Left lung (tissue), 10 donors: ENCODE data around the gene RTKN. TPM values are rescaled to one million over a fixed set of nuclear protein-coding genes. Genes with fewer than 3 reads are reported as not detected.

ENCODE experiments used
- ATAC-seq: fragments of 200-7000 bp; cut with Tn5 transposase; one replicate; pipeline ENCODE4 v1.9.1; 2020; ENCODE audit warnings: moderate library complexity
- DNase-seq, 4 donors: peaks; one replicate each; pipeline ENCODE4 v3.0.0-alpha.2; 2013 to 2020
- H3K27ac ChIP-seq, 2 donors: fragments of 200-600 bp; sonication (generic) in 1 of 2; one replicate each; pipeline versions ENCODE4 v1.5.0 to v1.8.0; 2020 to 2021
- H3K27me3 ChIP-seq, 2 donors: fragments of 200-600 bp; sonication (generic) in 1 of 2; one replicate each; pipeline versions ENCODE4 v1.5.0 to v1.8.0; 2020 to 2021
- H3K36me3 ChIP-seq, 2 donors: fragments of 200-600 bp; sonication (generic) in 1 of 2; one replicate each; pipeline versions ENCODE4 v1.5.0 to v1.8.0; 2020 to 2021
- H3K4me1 ChIP-seq, 2 donors: fragments of 200-600 bp; one replicate each; pipeline ENCODE4 v1.8.0; 2021
- H3K4me3 ChIP-seq, 2 donors: fragments of 200-600 bp; sonication (generic) in 1 of 2; one replicate each; pipeline versions ENCODE4 v1.5.0 to v1.8.0; 2020 to 2021; ENCODE audit warnings: mild to moderate bottlenecking in 1 of 2
- H3K9me3 ChIP-seq, 2 donors: fragments of 200-600 bp; sonication (generic) in 1 of 2; one replicate each; pipeline versions ENCODE4 v1.5.0 to v1.8.0; 2020 to 2021
- intact Hi-C, 2 donors: fragments of 100-400 bp; cut with DNase I; formaldehyde crosslinking; loops; one replicate each; pipeline versions ENCODE4 v1.11.2 to v1.14.2; 2022
- polyA plus RNA-seq, 6 donors: library from polyadenylated mRNA; unstranded; fragments of 120-200 nt; gene quantifications; one replicate each; pipeline ENCODE4 v1.2.1, GENCODE V29; 2013; ENCODE audit not compliant: insufficient read length in 6 of 6
- total RNA-seq, 2 donors: library from RNA; stranded (reverse); fragmentation: NEBNext Ultra II Directional; extraction: Animal tissue kit (Norgen Biotek cat#: 25700); gene quantifications; one replicate each; pipeline ENCODE4 v1.2.1, GENCODE V29; 2021
- TF ChIP-seq, protein P1 (sequence below), 2 donors: fragments of 200-600 bp; sonication (generic) in 1 of 2; IDR thresholded peaks; one replicate each; pipeline versions ENCODE4 v1.5.0 to v1.8.0; 2021; ENCODE audit warnings: antibody characterized with exemption in 2 of 2
- donor health status: DM: no; HTN: yes; CAD: no.
- donor health status: DM: no; HTN: no; CAD: no.

The RTKN gene
- total and polyA plus RNA-seq, 8 donors, result 29.6 to 59.5 (median 51.0) TPM

DNA sequence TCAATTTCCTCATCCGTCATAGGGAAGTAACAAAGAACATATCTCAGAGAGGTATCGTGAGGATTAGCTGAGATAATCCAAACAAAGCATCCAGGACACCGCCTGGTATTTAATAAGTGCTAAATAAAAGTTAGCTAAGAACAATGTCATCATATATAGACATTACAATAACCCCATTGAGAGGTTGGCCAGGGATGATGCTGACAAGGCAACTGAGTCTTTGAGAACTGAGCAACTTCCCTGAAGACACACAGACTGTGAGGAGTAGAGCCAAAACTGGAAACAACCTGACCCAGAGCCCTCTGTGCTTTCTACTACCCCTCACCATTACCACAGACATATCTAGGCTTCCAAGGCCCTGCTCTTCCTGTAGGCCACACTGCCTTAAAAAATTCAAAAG lies 60.0 kb downstream of the RTKN start:
- intact Hi-C loops, result no loop called here
- H3K9me3 ChIP-seq, result no peaks in the 10 kb centered on the region
- H3K36me3 ChIP-seq, result peaks cover 0 to 23% of the 10 kb centered on the region in 2 donors
- DNase-seq, result no peak
- peaks cover 14 to 66% of the 10 kb centered on the region in 2 donors for H3K4me1 ChIP-seq
- TF ChIP-seq, protein P1, sequence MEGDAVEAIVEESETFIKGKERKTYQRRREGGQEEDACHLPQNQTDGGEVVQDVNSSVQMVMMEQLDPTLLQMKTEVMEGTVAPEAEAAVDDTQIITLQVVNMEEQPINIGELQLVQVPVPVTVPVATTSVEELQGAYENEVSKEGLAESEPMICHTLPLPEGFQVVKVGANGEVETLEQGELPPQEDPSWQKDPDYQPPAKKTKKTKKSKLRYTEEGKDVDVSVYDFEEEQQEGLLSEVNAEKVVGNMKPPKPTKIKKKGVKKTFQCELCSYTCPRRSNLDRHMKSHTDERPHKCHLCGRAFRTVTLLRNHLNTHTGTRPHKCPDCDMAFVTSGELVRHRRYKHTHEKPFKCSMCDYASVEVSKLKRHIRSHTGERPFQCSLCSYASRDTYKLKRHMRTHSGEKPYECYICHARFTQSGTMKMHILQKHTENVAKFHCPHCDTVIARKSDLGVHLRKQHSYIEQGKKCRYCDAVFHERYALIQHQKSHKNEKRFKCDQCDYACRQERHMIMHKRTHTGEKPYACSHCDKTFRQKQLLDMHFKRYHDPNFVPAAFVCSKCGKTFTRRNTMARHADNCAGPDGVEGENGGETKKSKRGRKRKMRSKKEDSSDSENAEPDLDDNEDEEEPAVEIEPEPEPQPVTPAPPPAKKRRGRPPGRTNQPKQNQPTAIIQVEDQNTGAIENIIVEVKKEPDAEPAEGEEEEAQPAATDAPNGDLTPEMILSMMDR (IDR thresholded peaks at IDR 0.05), result no peak
- H3K27me3 ChIP-seq, result no peaks in the 10 kb centered on the region
- H3K27ac ChIP-seq, result no peak overlapping the region
- ATAC-seq, result no peak
- no peak overlapping the region for H3K4me3 ChIP-seq

DNA sequence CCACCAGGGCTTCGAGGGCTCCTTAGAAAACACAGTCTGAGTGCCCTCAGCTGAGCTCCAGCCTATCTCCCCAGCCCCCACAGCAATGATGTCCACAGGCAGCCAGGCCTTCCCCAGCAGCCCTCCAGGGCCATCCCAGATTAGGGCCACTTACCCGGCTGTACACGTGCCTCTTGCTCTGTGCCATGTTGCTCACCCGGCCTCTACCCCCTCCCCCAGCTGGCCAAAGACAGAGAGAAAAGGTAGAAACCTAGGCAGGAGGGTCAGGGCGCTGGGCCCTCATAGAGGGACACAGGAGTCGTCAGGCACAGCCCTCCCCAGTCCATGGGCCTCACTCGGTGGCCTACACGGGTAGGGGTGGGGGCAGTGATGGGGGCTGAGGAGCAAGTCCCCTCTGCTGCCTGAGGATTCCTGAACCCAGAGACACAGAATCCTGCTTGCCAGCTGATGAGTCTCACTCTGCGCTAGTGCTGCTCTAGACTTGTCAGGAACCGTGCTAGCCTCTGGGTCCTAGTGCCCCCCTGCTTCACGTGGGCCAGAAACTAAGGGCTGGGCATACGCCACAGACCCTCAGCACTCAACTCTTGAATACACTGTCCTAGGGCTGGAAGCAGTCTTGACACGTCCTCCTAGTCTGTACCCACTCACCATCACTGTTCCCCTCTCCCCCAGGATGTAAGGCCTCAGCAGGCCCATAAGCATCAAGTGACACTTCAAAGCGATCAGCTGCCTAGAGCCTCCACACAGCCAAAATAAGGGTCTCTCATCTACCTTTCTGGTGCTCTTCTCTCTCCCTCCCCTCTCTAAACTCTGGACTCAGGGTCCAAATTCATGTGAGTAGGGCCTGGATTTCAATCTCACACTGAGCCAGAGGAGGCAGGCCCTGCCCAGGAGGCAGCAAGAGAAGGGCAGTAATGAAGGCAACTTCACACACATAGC lies 61.6 kb downstream of the RTKN start, which contains the start of gene DCTN1:
DCTN1 (minus strand) TSS at position 461 of the 939 bp plus-strand sequence; CDS start at position 187, 274 bp downstream.
- intact Hi-C loops, result no loop called here
- TF ChIP-seq, protein P1 (IDR thresholded peaks at IDR 0.05), result no peak
- DNase-seq, result peak in 3 of 4 donors; percentile 52 to 67 (median 67)
- Histone ChIP-seq H3K27ac (no peak within 1 kb of the TSS), H3K4me3 (peak within 1 kb of the TSS; percentile 12 to 26), H3K9me3 (no peaks in the 10 kb centered on the region), H3K4me1 (peaks cover 14 to 53% of the 10 kb centered on the region in 2 donors), H3K27me3 (no peaks in the 10 kb centered on the region), H3K36me3 (peaks cover 0 to 30% of the 10 kb centered on the region in 2 donors)
- ATAC-seq, result peak; percentile 80

DNA sequence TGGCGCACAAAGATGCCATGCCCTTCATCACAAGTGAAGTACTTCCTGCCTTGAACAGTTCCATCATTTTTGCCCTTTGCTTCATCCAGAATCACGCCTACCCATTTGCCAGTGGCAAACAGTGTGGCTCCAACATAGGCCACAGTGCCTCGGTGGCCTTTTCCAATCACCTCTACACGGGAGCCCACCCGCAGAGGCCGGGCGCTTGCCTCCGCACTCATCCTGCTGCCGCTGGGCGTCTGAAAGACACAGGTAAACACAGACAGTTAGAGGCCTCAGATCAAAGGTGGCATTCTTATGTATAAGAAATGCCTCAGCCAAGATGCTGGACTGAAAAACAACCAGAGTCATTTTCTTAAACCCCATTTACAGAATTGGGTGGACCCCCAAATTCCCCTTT lies 63.7 kb downstream of the RTKN start:
- peaks cover 0 to 29% of the 10 kb centered on the region in 2 donors for H3K36me3 ChIP-seq
- no peaks in the 10 kb centered on the region for H3K9me3 ChIP-seq
- TF ChIP-seq, protein P1 (IDR thresholded peaks at IDR 0.05), result no peak
- intact Hi-C loops, result no loop called here
- no peak overlapping the region for H3K27ac ChIP-seq
- H3K4me3 ChIP-seq, result no peak overlapping the region
- peaks cover 14 to 36% of the 10 kb centered on the region in 2 donors for H3K4me1 ChIP-seq
- no peak for DNase-seq
- ATAC-seq, result no peak
- H3K27me3 ChIP-seq, result no peaks in the 10 kb centered on the region

DNA sequence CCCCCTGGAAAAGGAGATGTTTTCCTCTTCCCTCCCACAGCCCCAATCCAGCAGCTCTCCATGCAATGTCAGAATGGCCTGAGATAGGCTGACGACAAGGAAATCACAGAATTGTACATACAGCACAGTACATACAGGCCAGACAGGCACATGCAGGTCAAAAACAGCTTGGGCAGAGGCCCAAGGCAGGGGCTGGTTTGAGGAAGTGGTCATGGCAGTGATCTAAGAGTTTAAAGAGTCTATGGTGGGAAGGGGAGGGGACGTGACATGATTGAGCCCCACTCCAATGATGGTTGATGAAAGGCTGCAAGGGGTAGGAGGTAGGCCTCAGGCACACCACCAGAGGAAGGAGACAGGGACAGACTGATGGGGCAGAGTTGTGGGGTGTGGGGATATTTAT lies 65.9 kb downstream of the RTKN start:
- DNase-seq, result no peak
- TF ChIP-seq, protein P1 (IDR thresholded peaks at IDR 0.05), result no peak
- H3K36me3 ChIP-seq, result peaks cover 0 to 42% of the 10 kb centered on the region in 2 donors
- no peaks in the 10 kb centered on the region for H3K9me3 ChIP-seq
- H3K4me1 ChIP-seq, result peaks cover 8 to 22% of the 10 kb centered on the region in 2 donors
- no peak for ATAC-seq
- H3K27ac ChIP-seq, result no peak overlapping the region
- intact Hi-C loops, result no loop called here
- H3K27me3 ChIP-seq, result no peaks in the 10 kb centered on the region
- no peak overlapping the region for H3K4me3 ChIP-seq

Other genes with a start within 250 kb of the RTKN start
- gene MTHFD2, start 243.3 kb downstream of the RTKN start, total RNA-seq, result 10 to 100 TPM; 44.6 to 81.2 TPM
- 10 to 100 TPM; 12.8 to 21.5 (median 15.7) TPM for gene MTHFD2, start 243.3 kb downstream of the RTKN start, polyA plus RNA-seq
- 1 to 10 TPM; 2.0 to 8.2 TPM for gene SLC4A5, start 98.5 kb downstream of the RTKN start, total RNA-seq
- gene SLC4A5, start 98.5 kb downstream of the RTKN start, polyA plus RNA-seq, result 10 to 100 TPM in 2 of 6 donors, 1 to 10 TPM in 4; 6.6 to 13.8 (median 8.0) TPM
- 100 to 1,000 TPM; 121 to 132 TPM for gene DCTN1, start 61.6 kb downstream of the RTKN start, total RNA-seq
- gene DCTN1, start 61.6 kb downstream of the RTKN start, polyA plus RNA-seq, result 100 to 1,000 TPM; 139 to 162 (median 153) TPM
- 1 to 10 TPM; 2.8 to 3.4 TPM for gene C2orf81, start 20.3 kb downstream of the RTKN start, total RNA-seq
- 1 to 10 TPM; 4.4 to 5.7 (median 5.2) TPM for gene C2orf81, start 20.3 kb downstream of the RTKN start, polyA plus RNA-seq
- gene WDR54, start 20.2 kb downstream of the RTKN start, total RNA-seq, result 10 to 100 TPM in 1 of 2 donors, 1 to 10 TPM in 1; 9.2 to 17.7 TPM
- gene WDR54, start 20.2 kb downstream of the RTKN start, polyA plus RNA-seq, result 10 to 100 TPM; 29.9 to 39.6 (median 36.9) TPM
- 10 to 100 TPM; 23.8 to 27.1 TPM for gene INO80B, start 13.2 kb upstream of the RTKN start, total RNA-seq
- gene INO80B, start 13.2 kb upstream of the RTKN start, polyA plus RNA-seq, result 10 to 100 TPM; 30.7 to 44.5 (median 35.0) TPM
- 10 to 100 TPM; 38.7 to 71.7 TPM for gene WBP1, start 16.5 kb upstream of the RTKN start, total RNA-seq
- 100 to 1,000 TPM; 102 to 122 (median 113) TPM for gene WBP1, start 16.5 kb upstream of the RTKN start, polyA plus RNA-seq
- 10 to 100 TPM; 67.6 to 69.6 TPM for gene MOGS, start 23.4 kb upstream of the RTKN start, total RNA-seq
- 10 to 100 TPM; 40.5 to 51.6 (median 44.8) TPM for gene MOGS, start 23.4 kb upstream of the RTKN start, polyA plus RNA-seq
- 10 to 100 TPM; 69.5 to 73.6 TPM for gene MRPL53, start 30.7 kb upstream of the RTKN start, total RNA-seq
- 10 to 100 TPM; 33.5 to 57.8 (median 47.8) TPM for gene MRPL53, start 30.7 kb upstream of the RTKN start, polyA plus RNA-seq
- 10 to 100 TPM; 12.1 to 17.5 TPM for gene CCDC142, start 41.1 kb upstream of the RTKN start, total RNA-seq
- 10 to 100 TPM; 13.7 to 18.6 (median 17.4) TPM for gene CCDC142, start 41.1 kb upstream of the RTKN start, polyA plus RNA-seq
- gene TTC31, start 41.1 kb upstream of the RTKN start, total RNA-seq, result 10 to 100 TPM; 22.1 to 27.0 TPM
- gene TTC31, start 41.1 kb upstream of the RTKN start, polyA plus RNA-seq, result 10 to 100 TPM; 31.2 to 38.4 (median 34.2) TPM
- gene LBX2, start 57.7 kb upstream of the RTKN start, total RNA-seq, result 1 to 10 TPM; 1.6 to 2.2 TPM
- under 1 TPM in 5 of 6 donors, not detected in 1; 0.14 to 0.86 (median 0.35) TPM for gene LBX2, start 57.7 kb upstream of the RTKN start, polyA plus RNA-seq
- 10 to 100 TPM; 27.1 to 33.6 TPM for gene PCGF1, start 65.8 kb upstream of the RTKN start, total RNA-seq
- gene PCGF1, start 65.8 kb upstream of the RTKN start, polyA plus RNA-seq, result 10 to 100 TPM; 20.4 to 27.1 (median 23.3) TPM
- gene TLX2, start 72.5 kb upstream of the RTKN start, total RNA-seq, result not detected
- under 1 TPM in 2 of 6 donors, not detected in 4; 0.08 TPM for gene TLX2, start 72.5 kb upstream of the RTKN start, polyA plus RNA-seq
- gene DQX1, start 84.3 kb upstream of the RTKN start, total RNA-seq, result under 1 TPM; 0.24 to 0.26 TPM
- under 1 TPM; 0.13 to 0.54 (median 0.27) TPM for gene DQX1, start 84.3 kb upstream of the RTKN start, polyA plus RNA-seq
- gene AUP1, start 87.8 kb upstream of the RTKN start, total RNA-seq, result 100 to 1,000 TPM; 110 to 132 TPM
- gene AUP1, start 87.8 kb upstream of the RTKN start, polyA plus RNA-seq, result 100 to 1,000 TPM in 2 of 6 donors, 10 to 100 TPM in 4; 82.1 to 106 (median 91.0) TPM
- gene HTRA2, start 88.0 kb upstream of the RTKN start, total RNA-seq, result 10 to 100 TPM; 29.4 to 36.6 TPM
- 10 to 100 TPM; 31.8 to 36.1 (median 33.9) TPM for gene HTRA2, start 88.0 kb upstream of the RTKN start, polyA plus RNA-seq
- gene LOXL3, start 112.0 kb upstream of the RTKN start, total RNA-seq, result 10 to 100 TPM; 10.8 to 12.2 TPM
- 10 to 100 TPM in 2 of 6 donors, 1 to 10 TPM in 4; 8.4 to 10.7 (median 9.7) TPM for gene LOXL3, start 112.0 kb upstream of the RTKN start, polyA plus RNA-seq
- gene DOK1, start 112.8 kb upstream of the RTKN start, total RNA-seq, result 10 to 100 TPM; 26.7 to 35.2 TPM
- gene DOK1, start 112.8 kb upstream of the RTKN start, polyA plus RNA-seq, result 10 to 100 TPM in 2 of 6 donors, 1 to 10 TPM in 4; 8.7 to 12.3 (median 9.7) TPM
- 1 to 10 TPM in 1 of 2 donors, under 1 TPM in 1; 0.47 to 1.1 TPM for gene M1AP, start 206.4 kb upstream of the RTKN start, total RNA-seq
- 1 to 10 TPM in 1 of 6 donors, under 1 TPM in 5; 0.14 to 1.0 (median 0.23) TPM for gene M1AP, start 206.4 kb upstream of the RTKN start, polyA plus RNA-seq
- 10 to 100 TPM in 1 of 2 donors, 1 to 10 TPM in 1; 9.3 to 23.8 TPM for gene SEMA4F, start 212.3 kb upstream of the RTKN start, total RNA-seq
- gene SEMA4F, start 212.3 kb upstream of the RTKN start, polyA plus RNA-seq, result 1 to 10 TPM; 6.0 to 8.7 (median 6.7) TPM